Mesodermal cell (in vitro differentiated cells): ENCODE data around the gene GALNS.

Experiments
- H3K27ac ChIP-seq: 2 replicates; pipeline ENCODE4 v1.7.0; 2013; ENCODE audit warnings: mild to moderate bottlenecking, low read depth, low read length, moderate library complexity; ENCODE audit not compliant: severe bottlenecking
- H3K36me3 ChIP-seq: 2 replicates; pipeline ENCODE4 v1.7.1; 2013; ENCODE audit warnings: mild to moderate bottlenecking, low read length, moderate library complexity; ENCODE audit not compliant: control insufficient read depth, insufficient read depth
- H3K4me1 ChIP-seq: one replicate; pipeline ENCODE4 v1.7.1; 2013; ENCODE audit warnings: mild to moderate bottlenecking, low read length; ENCODE audit not compliant: insufficient read depth, control insufficient read depth, poor library complexity, severe bottlenecking
- H3K4me3 ChIP-seq: 2 replicates; pipeline ENCODE4 v1.7.0; 2013; ENCODE audit warnings: low read length, control low read depth, mild to moderate bottlenecking; ENCODE audit not compliant: insufficient read depth, poor library complexity, severe bottlenecking; ENCODE audit errors: extremely low read depth
- H3K9me3 ChIP-seq: 2 replicates; pipeline ENCODE4 v1.7.1; 2013; ENCODE audit warnings: mild to moderate bottlenecking, low read length, moderate library complexity; ENCODE audit not compliant: control insufficient read depth
- WGBS, 2 experiments: methylation state at CpG; one replicate each; pipeline ENCODE4 v1.1.5; 2013; ENCODE audit warnings: missing lambda C conversion rate in 2 of 2; ENCODE audit not compliant: insufficient coverage in 2 of 2; 5-methylcytosine and 5-hydroxymethylcytosine counted together

Gene GALNS

GRCh38 chr16:88855176-88855575 lies 1.6 kb downstream of the GALNS start:
- H3K27ac ChIP-seq, result no peak overlapping the region
- no peaks in the 10 kb centered on the region for H3K9me3 ChIP-seq
- H3K4me1 ChIP-seq, result peaks cover 12% of the 10 kb centered on the region
- H3K36me3 ChIP-seq, result peaks cover 34% of the 10 kb centered on the region
- 96% methylated on average over 5 to 7 of the region's 8 CpGs for WGBS, 2 experiments
- H3K4me3 ChIP-seq, result no peak overlapping the region

DNA sequence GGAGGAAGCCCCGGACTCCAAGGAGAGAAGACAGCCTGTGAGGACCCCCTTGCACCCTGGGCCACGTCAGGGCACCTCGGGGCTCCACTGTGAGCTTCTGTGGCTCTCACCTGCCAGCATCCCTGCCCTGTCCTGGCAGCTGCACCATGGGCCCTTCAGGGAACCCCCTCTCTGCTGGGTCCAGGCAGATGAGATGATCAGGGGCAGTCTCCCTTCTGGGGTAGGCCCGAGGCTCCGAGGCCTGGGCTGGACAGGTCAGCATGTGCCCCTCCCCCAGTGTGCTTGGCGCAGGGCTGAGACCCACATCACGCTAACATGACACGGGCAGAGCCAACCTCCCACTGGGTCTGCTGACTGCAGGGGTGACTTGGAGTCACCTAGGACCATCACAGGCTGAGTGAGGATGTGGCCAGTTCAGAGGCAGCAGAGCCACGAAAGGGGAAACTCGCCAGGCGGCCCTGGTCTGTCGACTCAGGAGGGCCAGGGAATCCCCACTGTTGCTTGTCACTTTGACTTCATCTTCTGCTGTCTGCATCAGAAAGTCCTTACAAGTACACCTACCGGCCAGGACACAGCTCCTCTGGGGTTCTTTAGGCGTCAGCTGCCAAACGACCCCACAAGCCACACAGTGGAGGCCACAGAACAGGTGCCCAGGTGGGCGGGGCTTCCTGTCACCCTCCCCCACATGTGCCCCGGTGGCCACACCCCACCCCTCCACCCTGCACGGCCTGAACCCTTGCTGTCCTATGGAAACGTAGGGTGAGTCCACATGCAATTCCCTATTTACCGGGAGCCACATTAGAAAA lies 2.2 kb downstream of the GALNS start:
- H3K4me3 ChIP-seq, result no peak overlapping the region
- no peak overlapping the region for H3K27ac ChIP-seq
- 90 to 92% methylated on average over 13 to 18 of the region's 20 CpGs for WGBS, 2 experiments
- peaks cover 28% of the 10 kb centered on the region for H3K36me3 ChIP-seq
- H3K4me1 ChIP-seq, result peaks cover 12% of the 10 kb centered on the region
- H3K9me3 ChIP-seq, result no peaks in the 10 kb centered on the region

DNA sequence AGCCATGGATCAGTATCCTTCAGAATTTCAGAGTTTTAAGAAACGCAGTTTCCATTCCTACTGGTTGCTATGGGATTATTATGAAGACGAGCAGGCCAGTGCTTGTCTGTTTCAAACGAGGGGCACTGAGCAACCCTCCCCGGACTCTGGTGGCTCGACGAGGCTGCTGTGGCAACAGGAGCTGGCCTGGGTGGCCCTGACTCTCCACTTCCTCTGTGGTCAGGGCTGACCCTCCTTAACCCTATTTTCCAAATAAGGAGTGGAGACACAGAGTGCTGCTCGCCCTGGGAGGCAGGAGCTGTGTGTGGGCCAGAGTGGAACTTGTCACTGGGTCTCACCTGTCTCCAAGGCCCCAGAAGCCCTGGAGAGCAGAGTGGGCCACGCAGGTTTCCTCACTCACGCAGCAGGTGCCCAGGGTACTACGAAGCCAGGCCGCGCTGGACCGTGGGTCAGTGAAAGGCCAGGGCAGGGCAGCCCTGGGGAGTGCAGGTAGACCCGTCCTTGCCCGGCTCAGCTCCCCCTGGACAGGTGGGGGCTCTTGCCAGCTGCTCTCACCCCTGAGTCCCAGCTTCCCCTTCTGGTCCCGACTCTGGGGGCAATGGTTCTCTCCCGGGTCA lies 3.3 kb downstream of the GALNS start:
- Histone ChIP-seq H3K4me3 (no peak overlapping the region), H3K9me3 (no peaks in the 10 kb centered on the region), H3K36me3 (peaks cover 17% of the 10 kb centered on the region), H3K27ac (no peak overlapping the region), H3K4me1 (peaks cover 11% of the 10 kb centered on the region)
- WGBS, 2 experiments, result 89 to 96% methylated on average over 14 to 17 of the region's 17 CpGs

- 95 to 99% methylated on average over 17 to 19 of the region's 19 CpGs for WGBS, 2 experiments
- Histone ChIP-seq H3K4me3 (no peak overlapping the region), H3K4me1 (peaks cover 5% of the 10 kb centered on the region), H3K36me3 (peaks cover 13% of the 10 kb centered on the region), H3K27ac (no peak overlapping the region), H3K9me3 (no peaks in the 10 kb centered on the region)
These were observed 5.1 kb downstream of the GALNS start for GRCh38 chr16:88851616-88852015.

DNA sequence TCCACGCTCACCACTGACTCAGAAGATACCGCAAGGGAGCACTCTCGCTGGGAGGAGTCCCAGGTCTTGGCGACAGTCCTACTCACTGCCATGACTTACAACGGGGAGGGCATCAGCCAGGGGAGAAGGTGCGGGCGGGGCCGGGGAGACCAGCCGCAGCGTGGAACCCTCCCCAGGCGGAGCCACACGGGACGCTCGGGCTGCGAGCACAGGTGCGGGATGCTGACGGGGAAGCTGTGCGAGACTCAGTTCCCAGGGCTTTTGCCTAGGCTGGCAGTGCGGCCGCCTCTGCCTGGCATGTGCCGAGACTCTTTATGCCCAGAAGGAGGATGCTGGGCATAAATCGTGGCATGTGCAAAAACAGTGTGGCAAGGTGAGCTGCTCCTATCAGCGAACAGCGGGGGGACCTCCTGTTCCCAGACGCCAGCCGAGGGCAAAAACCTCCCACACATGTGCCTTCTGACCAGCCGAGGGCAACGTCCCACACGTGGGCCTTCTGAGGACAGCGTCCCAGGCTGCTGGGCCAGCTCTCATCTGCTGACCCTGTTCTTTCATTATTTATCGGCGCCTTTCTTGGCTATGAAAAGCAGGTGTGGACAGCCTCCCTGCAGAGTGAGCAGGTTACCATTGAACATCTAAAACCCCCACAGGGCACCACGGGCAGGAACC lies 6.1 kb downstream of the GALNS start:
- 89 to 94% methylated on average over 31 of the region's 33 CpGs for WGBS, 2 experiments
- H3K4me3 ChIP-seq, result no peak overlapping the region
- no peak overlapping the region for H3K27ac ChIP-seq
- H3K36me3 ChIP-seq, result peaks cover 13% of the 10 kb centered on the region
- peaks cover 2% of the 10 kb centered on the region for H3K4me1 ChIP-seq
- H3K9me3 ChIP-seq, result no peaks in the 10 kb centered on the region

DNA sequence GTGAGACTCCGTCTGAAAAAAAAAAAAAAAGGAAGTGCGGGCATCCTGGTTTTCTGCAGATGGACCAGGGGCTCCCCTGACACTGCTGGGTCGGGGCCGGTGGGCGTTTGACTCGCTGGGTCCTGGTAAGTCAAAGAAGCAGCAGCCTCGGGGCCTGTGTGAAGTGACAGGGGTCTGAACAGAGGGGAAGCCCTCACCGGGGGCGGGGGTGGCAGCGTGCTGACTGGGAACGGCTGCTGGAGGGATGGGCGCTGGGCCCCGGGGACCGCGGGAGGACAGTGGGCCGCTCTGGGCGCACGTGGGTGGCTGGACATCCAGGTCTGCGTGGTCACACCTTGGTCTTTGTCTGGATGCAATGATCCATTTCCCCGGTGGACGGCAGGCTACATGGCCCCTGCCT lies 8.2 kb downstream of the GALNS start:
- Histone ChIP-seq H3K9me3 (no peaks in the 10 kb centered on the region), H3K27ac (no peak overlapping the region), H3K4me3 (no peak overlapping the region), H3K36me3 (peaks cover 5% of the 10 kb centered on the region), H3K4me1 (no peaks in the 10 kb centered on the region)
- 93 to 95% methylated on average over 21 of the region's 21 CpGs for WGBS, 2 experiments

- Histone ChIP-seq H3K4me3 (no peak overlapping the region), H3K9me3 (no peaks in the 10 kb centered on the region), H3K4me1 (no peaks in the 10 kb centered on the region), H3K36me3 (peaks cover 5% of the 10 kb centered on the region), H3K27ac (no peak overlapping the region)
- 92 to 96% methylated on average over 18 of the region's 18 CpGs for WGBS, 2 experiments
These were observed 9.1 kb downstream of the GALNS start for GRCh38 chr16:88847654-88848053.

- Histone ChIP-seq H3K27ac (no peak overlapping the region), H3K36me3 (peaks cover 5% of the 10 kb centered on the region), H3K4me3 (no peak overlapping the region), H3K9me3 (no peaks in the 10 kb centered on the region), H3K4me1 (no peaks in the 10 kb centered on the region)
- 95 to 98% methylated on average over 7 to 8 of the region's 9 CpGs for WGBS, 2 experiments
These were observed 10.7 kb downstream of the GALNS start for GRCh38 chr16:88846088-88846487.

DNA sequence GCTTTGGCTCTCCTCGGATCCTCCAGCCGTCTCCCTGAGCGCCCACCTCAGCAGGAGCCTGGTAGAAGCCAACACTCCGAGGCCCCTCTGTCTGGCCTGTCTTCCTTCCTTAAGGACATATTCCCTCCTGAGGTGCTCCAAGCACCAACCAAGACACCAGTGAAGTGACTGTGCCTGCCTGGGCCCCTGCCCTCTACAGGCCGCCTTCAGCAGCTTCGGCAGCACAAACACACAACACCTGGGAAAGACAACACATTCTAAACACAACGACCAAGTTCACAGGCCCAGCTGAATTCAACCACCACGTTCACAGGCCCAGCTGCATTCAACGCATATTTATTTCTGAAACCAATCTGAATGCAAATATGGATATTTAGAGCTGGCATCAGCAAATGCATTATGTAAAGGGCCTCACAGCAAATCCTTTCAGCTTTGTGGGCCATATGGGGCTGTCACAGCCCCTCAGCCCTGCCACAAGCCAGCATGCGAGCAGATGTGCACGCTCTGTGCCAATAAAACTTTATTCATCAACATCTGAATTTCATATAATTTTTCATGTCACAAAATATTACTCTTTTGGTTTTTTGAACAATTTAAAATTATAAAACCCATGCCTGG lies 12.2 kb downstream of the GALNS start:
- no peaks in the 10 kb centered on the region for H3K9me3 ChIP-seq
- H3K36me3 ChIP-seq, result peaks cover 10% of the 10 kb centered on the region
- 81 to 85% methylated on average over 7 to 10 of the region's 11 CpGs for WGBS, 2 experiments
- H3K27ac ChIP-seq, result no peak overlapping the region
- no peak overlapping the region for H3K4me3 ChIP-seq
- H3K4me1 ChIP-seq, result no peaks in the 10 kb centered on the region

DNA sequence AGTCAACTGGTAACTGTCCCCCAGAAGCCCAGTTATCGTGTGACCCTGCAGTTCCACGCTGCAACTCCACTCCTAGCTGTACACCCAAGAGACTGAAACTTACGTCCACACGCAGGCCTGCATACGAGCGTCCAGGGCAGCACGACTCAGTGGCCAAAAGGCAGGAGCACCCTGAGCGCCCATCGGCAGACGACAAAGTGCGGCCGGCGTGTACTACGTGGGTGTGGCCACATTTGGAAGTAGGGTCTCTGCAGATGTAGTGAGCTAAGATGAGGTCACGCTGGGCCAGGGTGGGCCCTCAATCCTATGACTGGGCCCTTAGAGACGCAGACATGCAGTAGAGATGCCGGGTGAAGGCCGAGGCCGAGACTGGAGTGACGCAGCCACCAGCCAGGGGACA lies 13.5 kb downstream of the GALNS start:
- Histone ChIP-seq H3K36me3 (peaks cover 18% of the 10 kb centered on the region), H3K4me1 (no peaks in the 10 kb centered on the region), H3K9me3 (no peaks in the 10 kb centered on the region), H3K27ac (no peak overlapping the region), H3K4me3 (no peak overlapping the region)
- WGBS, 2 experiments, result 92 to 97% methylated on average over 20 of the region's 20 CpGs
